ENCODE data around the gene ZNF616.
A peak's percentile ranks its signal among the peaks of the same experiment; 100 is the strongest.
"Not testable (repeated sequence)": the region's sequence is repeated elsewhere in the genome, so short reads cannot be mapped to it uniquely, and the experiment has no call there.

Gene ZNF616

GRCh38 chr19:52102782-52103181, 37.0 kb downstream of the ZNF616 start:
- no peak for DNase-seq

- DNase-seq = no peak
Measured at GRCh38 chr19:52101866-52102562, 37.7 kb downstream of the ZNF616 start.

- DNase-seq = no peak
Measured at GRCh38 chr19:52099497-52100138, 40.1 kb downstream of the ZNF616 start.

- DNase-seq = not testable (repeated sequence)
Measured at GRCh38 chr19:52096416-52096815, 43.3 kb downstream of the ZNF616 start.

GRCh38 chr19:52095172-52096014, 44.3 kb downstream of the ZNF616 start, which contains the start of gene ZNF841:
Gene ZNF841, minus strand, starts transcription at chr19:52095765. Its CDS starts 10,964 bp downstream, at chr19:52084801.
- peak; percentile 71 for DNase-seq

- DNase-seq = no peak
Measured at GRCh38 chr19:52094526-52095130, 45.1 kb downstream of the ZNF616 start.

- no peak for DNase-seq
Measured at GRCh38 chr19:52086481-52086880, 53.3 kb downstream of the ZNF616 start.

- DNase-seq = no peak
Measured at GRCh38 chr19:52070496-52070895, 69.2 kb downstream of the ZNF616 start.

GRCh38 chr19:52069653-52070052, 70.1 kb downstream of the ZNF616 start:
- DNase-seq = no peak

GRCh38 chr19:52066258-52066863, 73.4 kb downstream of the ZNF616 start:
- no peak for DNase-seq

GRCh38 chr19:52065399-52065798, 74.3 kb downstream of the ZNF616 start:
- no peak for DNase-seq

Data from central memory CD4-positive, alpha-beta T cell (primary cell).